Pancreas (tissue), 10 donors: ENCODE measurements around the gene CUTA. TPM values are rescaled to one million over a fixed set of nuclear protein-coding genes. Genes with fewer than 3 reads are reported as not detected.

ENCODE experiments used
- ATAC-seq, 4 donors: fragments of 200-7000 bp; cut with Tn5 transposase; one replicate each; pipeline versions ENCODE4 v1.8.0 to v1.9.1; 2020; ENCODE audit warnings: mild to moderate bottlenecking in 4 of 4, moderate library complexity in 4 of 4
- DNase-seq, 6 donors: peaks; one replicate each; pipeline ENCODE4 v3.0.0-alpha.2; 2020
- FAIRE-seq: peaks from 2 replicates; lab custom pipeline; 2012; peaks lifted over from hg19 to GRCh38; lab: Jason Lieb, UNC
- H3K27ac ChIP-seq, 4 donors: fragments of 200-600 bp; sonication (generic); 1 replicate in 3 of 4; 2 replicates in 1 of 4; pipeline versions ENCODE4 v1.5.0 to v1.8.0; 2020
- H3K27me3 ChIP-seq, 4 donors: fragments of 200-600 bp; one replicate each; pipeline ENCODE4 v1.8.0; 2021
- H3K36me3 ChIP-seq, 3 donors: fragments of 200-600 bp; sonication (generic) in 1 of 3; one replicate each; pipeline versions ENCODE4 v1.5.0 to v1.8.0; 2020 to 2021
- H3K4me1 ChIP-seq, 3 donors: fragments of 200-600 bp; one replicate each; pipeline ENCODE4 v1.8.0; 2021
- H3K4me3 ChIP-seq, 4 donors: fragments of 200-600 bp; sonication (generic) in 2 of 4; one replicate each; pipeline versions ENCODE4 v1.5.0 to v1.8.0; 2020 to 2021
- H3K9me3 ChIP-seq, 4 donors: fragments of 200-600 bp; one replicate each; pipeline ENCODE4 v1.8.0; 2021
- WGBS, 2 donors: extraction: QIAGEN DNeasy Blood & Tissue Kit; methylation state at CpG; one replicate each; pipeline ENCODE4 v1.1.7; 2013; 5-methylcytosine and 5-hydroxymethylcytosine counted together
- intact Hi-C, 3 donors: fragments of 100-400 bp; cut with DNase I; formaldehyde crosslinking; loops; one replicate each; pipeline versions ENCODE4 v1.11.1 to v1.14.2; 2022
- polyA plus RNA-seq, 2 donors: library from polyadenylated mRNA; stranded (reverse); fragments of 200-250 nt; gene quantifications; one replicate each; pipeline ENCODE4 v1.2.3, GENCODE V29; 2013
- total RNA-seq, 6 donors: library from RNA; stranded (reverse); fragmentation: NEBNext Ultra II Directional in 4 of 6; extraction: Animal tissue kit (Norgen Biotek cat#: 25700) in 4 of 6; gene quantifications; one replicate each; pipeline versions ENCODE4 v1.2.1 to v1.2.4, GENCODE V29; 2021 to 2023
- TF ChIP-seq, protein P1 (sequence below), 4 donors: fragments of 200-600 bp; sonication (generic) in 3 of 4; IDR thresholded peaks; one replicate each; pipeline versions ENCODE4 v1.5.0 to v1.8.0; 2021; ENCODE audit warnings: antibody characterized with exemption in 4 of 4
- donor health status: healthy with polysubstance abuse.
- donor health status: DM: no; HTN: no; CAD: no; lungs with moderate emphysema.
- donor health status: DM: no; HTN: no; CAD: no.
- donor health status: control.
- donor health status: control.
- donor health status: Bipolar disorder and iron deficiency.
- donor health status: DM: yes; HTN: yes; CAD: no.
- donor health status: DM: no; HTN: no; CAD: no.
- donor health status: DM: no; HTN: no; CAD: no.
- donor health status: DM: yes; HTN: yes; CAD: no.

Gene CUTA
- total and polyA plus RNA-seq, 8 donors, result 65.0 to 204 (median 83.7) TPM

GRCh38 chr6:33415831-33416230 lies 2.1 kb downstream of the CUTA start:
- H3K36me3 ChIP-seq, result peaks cover 0 to 13% (median 7%) of the 10 kb centered on the region in 3 donors
- no peak for FAIRE-seq
- no peak overlapping the region for H3K27ac ChIP-seq
- intact Hi-C loops, result no loop called here
- H3K9me3 ChIP-seq, result no peaks in the 10 kb centered on the region
- no peak overlapping the region for H3K4me3 ChIP-seq
- peaks cover 0 to 28% (median 4%) of the 10 kb centered on the region in 3 donors for H3K4me1 ChIP-seq
- no peak for ATAC-seq
- no peak for DNase-seq
- H3K27me3 ChIP-seq, result no peaks in the 10 kb centered on the region
- TF ChIP-seq, protein P1, sequence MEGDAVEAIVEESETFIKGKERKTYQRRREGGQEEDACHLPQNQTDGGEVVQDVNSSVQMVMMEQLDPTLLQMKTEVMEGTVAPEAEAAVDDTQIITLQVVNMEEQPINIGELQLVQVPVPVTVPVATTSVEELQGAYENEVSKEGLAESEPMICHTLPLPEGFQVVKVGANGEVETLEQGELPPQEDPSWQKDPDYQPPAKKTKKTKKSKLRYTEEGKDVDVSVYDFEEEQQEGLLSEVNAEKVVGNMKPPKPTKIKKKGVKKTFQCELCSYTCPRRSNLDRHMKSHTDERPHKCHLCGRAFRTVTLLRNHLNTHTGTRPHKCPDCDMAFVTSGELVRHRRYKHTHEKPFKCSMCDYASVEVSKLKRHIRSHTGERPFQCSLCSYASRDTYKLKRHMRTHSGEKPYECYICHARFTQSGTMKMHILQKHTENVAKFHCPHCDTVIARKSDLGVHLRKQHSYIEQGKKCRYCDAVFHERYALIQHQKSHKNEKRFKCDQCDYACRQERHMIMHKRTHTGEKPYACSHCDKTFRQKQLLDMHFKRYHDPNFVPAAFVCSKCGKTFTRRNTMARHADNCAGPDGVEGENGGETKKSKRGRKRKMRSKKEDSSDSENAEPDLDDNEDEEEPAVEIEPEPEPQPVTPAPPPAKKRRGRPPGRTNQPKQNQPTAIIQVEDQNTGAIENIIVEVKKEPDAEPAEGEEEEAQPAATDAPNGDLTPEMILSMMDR (IDR thresholded peaks at IDR 0.05), result no peak
- 69 to 73% methylated on average over 9 of the region's 9 CpGs for WGBS, 2 donors

GRCh38 chr6:33414592-33415271 lies 3.2 kb downstream of the CUTA start:
- H3K36me3 ChIP-seq, result peaks cover 0 to 13% (median 7%) of the 10 kb centered on the region in 3 donors
- H3K4me3 ChIP-seq, result no peak overlapping the region
- no peak for FAIRE-seq
- no peak for ATAC-seq
- no peaks in the 10 kb centered on the region for H3K27me3 ChIP-seq
- no peak for DNase-seq
- TF ChIP-seq, protein P1 (IDR thresholded peaks at IDR 0.05), result no peak
- no peak overlapping the region for H3K27ac ChIP-seq
- H3K4me1 ChIP-seq, result peaks cover 0 to 28% (median 4%) of the 10 kb centered on the region in 3 donors
- WGBS, 2 donors, result 72 to 86% methylated on average over 11 to 12 of the region's 12 CpGs
- intact Hi-C loops, result no loop called here
- no peaks in the 10 kb centered on the region for H3K9me3 ChIP-seq

GRCh38 chr6:33413241-33414120 lies 4.4 kb downstream of the CUTA start:
- Histone ChIP-seq H3K27me3 (no peaks in the 10 kb centered on the region), H3K4me3 (no peak overlapping the region), H3K27ac (no peak overlapping the region), H3K36me3 (peaks cover 0 to 13% (median 7%) of the 10 kb centered on the region in 3 donors), H3K9me3 (no peaks in the 10 kb centered on the region), H3K4me1 (peaks cover 0 to 24% (median 4%) of the 10 kb centered on the region in 3 donors)
- FAIRE-seq (no peak), ATAC-seq (no peak), DNase-seq (no peak)
- intact Hi-C loops, result no loop called here
- TF ChIP-seq, protein P1 (IDR thresholded peaks at IDR 0.05), result no peak
- WGBS, 2 donors, result 77 to 79% methylated on average over 14 of the region's 14 CpGs

GRCh38 chr6:33412140-33413009 lies 5.5 kb downstream of the CUTA start:
- DNase-seq, result no peak
- TF ChIP-seq, protein P1 (IDR thresholded peaks at IDR 0.05), result no peak
- intact Hi-C loops, result no loop called here
- Histone ChIP-seq H3K36me3 (peaks cover 0 to 13% (median 7%) of the 10 kb centered on the region in 3 donors), H3K9me3 (no peaks in the 10 kb centered on the region), H3K27me3 (no peaks in the 10 kb centered on the region), H3K4me1 (peaks cover 0 to 24% (median 4%) of the 10 kb centered on the region in 3 donors), H3K27ac (no peak overlapping the region), H3K4me3 (peak overlapping the region in 2 of 4 donors; percentile 80 to 88)
- WGBS, 2 donors, result 84 to 89% methylated on average over 10 of the region's 10 CpGs
- no peak for ATAC-seq
- no peak for FAIRE-seq
